IPS-NIHi7 (cell line): ENCODE data around the gene DYNC2LI1.

Experiments used
- DNase-seq: peaks from one replicate; pipeline ENCODE4 v3.0.0; 2012; ENCODE audit warnings: mixed read lengths; ENCODE audit errors: extremely low spot score

DYNC2LI1 gene

DNA sequence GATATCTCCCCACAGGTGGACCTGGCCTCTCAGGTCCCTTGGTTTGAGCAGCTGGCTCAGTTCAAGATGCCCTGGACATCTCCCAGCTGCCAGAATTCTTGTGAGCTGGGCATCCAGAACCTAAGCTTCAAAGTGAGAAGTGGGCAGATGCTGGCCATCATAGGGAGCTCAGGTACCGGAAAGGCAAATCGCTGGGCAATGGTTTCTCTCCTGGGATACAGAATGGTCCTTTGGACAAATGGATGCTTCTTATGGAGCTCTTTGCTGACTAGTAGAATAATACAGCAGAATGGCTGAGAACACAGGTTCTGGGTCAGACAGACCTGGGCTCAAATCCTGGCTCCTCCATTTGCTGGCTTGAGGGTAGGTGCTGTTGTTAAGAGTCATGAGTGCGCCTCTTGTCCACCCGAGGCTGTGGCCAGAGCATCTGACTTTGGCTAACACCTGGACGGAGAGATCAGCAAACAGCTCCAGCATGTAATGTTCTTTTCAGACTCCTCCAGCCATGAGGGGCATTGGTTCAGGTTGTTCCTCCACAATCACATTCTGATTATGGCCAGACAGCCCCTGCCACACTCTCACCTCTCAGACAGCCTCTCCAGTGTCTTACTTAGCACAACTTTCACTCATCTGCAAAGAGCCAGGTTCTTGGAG, 72.4 kb downstream of the DYNC2LI1 start:
- peak; percentile 3 for DNase-seq

DNA sequence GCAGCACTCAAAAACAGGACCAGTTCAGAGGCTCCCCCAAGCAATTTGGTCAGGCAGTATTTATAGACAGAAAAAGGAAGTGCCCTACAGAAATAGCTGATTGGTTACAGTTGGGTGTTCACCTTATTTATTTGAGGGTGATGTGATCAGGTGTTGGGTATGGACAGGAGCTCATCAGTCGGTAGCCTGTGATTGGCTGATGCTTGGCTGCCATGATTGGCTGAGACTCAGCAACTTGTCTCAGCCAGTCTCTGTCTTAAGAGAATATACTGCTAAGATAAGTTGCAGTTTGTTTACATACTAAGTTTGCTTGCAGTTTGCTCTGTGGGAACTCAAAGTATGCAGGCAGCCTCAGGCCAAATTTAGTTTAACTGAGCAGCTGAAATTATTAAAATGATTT, 74.4 kb downstream of the DYNC2LI1 start:
- DNase-seq: peak; percentile 8

DNA sequence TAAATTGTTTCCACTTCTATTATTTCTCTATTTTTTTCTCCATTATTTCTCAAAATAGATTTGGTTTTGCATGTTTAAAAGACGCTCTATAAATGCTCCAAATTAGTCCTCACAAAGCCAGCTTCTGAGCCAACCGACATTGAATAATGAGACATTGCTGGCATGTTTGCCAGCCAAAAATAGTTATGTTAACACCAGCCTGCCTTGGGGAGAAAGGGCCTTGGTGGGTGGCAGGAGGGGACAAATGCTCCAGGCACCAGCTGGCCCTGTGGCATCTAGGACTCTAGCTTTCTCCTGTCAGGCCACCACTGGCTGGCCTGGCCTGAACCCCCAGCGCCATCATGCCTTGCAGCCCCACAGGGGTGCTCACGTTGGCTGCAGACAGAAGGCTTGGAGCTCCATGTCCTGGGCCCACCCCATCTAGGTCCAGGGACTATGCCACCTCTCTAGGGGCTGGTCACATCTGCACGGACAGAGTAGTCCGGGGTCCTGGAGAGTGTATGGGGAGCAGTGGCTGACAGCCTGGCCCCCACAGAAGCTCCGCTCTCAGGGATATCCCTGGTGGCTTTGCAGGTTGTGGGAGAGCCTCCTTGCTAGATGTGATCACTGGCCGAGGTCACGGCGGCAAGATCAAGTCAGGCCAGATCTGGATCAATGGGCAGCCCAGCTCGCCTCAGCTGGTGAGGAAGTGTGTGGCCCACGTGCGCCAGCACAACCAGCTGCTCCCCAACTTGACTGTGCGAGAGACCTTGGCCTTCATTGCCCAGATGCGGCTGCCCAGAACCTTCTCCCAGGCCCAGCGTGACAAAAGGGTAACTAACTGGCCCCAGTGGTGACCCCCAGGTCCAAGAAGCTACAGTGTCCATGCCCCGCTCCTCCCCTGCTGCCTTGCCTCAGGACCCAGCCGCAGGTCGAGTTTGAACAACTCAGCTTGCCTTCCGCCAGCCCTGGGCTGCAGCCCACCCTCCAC, 77.5 kb downstream of the DYNC2LI1 start:
- no peak for DNase-seq

DNA sequence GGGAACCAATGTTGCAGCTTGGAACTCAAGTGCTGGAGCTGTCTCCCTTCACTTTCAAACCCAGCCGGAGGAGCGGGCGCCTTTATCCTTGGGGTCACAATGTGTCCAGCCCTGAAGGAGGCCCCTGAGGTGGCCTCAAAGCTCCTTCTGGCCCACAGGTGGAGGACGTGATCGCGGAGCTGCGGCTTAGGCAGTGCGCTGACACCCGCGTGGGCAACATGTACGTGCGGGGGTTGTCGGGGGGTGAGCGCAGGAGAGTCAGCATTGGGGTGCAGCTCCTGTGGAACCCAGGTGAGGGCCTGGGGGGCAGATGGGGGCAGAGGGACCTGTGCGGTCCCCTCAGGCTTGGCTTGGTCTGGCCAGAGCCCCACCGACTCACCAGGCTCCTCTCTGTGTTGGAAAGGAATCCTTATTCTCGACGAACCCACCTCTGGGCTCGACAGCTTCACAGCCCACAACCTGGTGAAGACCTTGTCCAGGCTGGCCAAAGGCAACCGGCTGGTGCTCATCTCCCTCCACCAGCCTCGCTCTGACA, 78.4 kb downstream of the DYNC2LI1 start:
- peak; percentile 5 for DNase-seq

DNA sequence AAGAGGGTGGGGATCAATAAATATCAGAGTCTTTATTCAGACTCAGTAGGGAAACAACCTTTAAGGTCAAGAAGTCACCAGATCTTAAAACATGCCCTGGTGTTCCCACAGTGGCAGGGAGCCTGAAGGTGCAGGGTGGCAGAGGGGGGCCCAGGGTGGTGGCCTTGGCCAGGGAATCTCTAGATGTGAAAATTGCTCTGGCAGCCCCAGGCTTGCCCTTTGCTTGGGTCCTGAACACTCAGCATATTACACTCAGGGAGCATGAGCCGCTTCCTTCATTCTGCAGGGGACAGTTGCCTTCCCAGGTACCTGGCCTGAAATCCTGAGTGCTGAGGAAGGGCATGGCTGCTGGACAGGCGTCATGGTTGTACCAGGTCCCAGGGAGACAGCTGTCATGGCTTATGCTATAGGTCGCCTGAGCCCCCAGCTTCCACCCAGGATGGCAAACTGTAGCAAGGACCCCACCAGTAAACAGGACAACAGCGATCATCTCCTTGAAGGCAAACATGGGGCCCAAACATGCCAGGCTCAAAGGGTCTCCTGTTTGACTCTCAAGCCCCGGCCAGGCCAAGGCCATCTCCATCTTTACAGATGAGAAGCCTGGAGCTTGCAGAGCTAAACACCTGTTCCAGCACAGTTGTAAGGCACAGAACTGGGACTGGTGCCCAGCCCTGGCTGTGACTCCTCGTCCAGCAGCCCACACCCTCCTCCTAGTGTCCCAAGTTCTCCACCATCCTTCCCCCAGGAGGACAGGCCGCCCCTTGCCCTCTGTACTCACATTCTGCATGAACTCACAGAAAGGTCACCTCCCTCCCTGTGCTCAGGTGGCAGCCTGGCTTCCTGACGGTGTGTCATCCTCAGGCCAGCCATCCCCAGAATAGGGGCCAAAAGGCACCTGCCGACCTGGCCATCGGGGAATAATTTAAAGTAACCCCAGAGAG, 79.6 kb downstream of the DYNC2LI1 start:
- peak; percentile 7 for DNase-seq

DNA sequence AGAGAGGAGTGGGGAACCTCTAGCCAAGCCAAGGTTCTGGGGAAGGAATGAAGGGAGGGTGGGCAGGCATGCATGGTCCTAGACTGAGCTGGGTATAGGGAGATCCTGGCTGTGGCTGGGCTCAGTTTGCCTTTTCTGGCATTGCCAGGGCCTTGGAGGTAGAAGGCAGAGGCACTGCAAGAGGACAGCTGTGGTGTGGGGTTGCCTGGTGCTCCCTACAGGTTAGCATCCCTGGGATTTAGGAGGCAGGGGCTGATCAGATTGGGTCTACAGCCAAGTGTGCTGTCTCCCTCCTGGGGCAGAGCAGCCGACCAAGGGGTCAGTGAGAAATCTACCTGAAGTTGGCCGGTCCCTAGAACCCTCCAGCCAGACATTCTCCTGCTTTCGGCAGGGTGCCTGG, 80.8 kb downstream of the DYNC2LI1 start:
- peak; percentile 4 for DNase-seq

DNA sequence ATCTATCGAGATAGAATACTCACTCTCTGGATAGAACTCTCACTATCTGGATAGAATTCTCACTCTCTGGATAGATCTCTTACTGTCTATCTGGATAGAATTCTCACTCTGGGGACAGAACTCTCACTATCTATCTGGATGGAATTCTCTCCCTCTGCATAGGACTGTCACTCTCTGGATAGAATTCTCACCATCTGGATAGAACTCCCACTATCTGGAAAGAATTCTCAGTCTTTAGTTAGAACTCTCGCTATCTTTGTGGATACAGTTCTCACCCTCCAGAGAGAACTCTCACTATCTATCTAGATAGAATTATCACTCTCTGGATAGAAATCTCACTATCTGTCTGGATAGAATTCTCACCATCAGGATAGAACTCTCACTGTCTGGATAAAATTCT, 81.5 kb downstream of the DYNC2LI1 start:
- DNase-seq: no peak
